ENCODE measurements around the gene LZTS3.

- no peak for TF ChIP-seq GATA2 (IDR thresholded peaks at IDR 0.05; ENCODE audit: low read depth, low read length)
- no peak for TF ChIP-seq GATA3 (IDR thresholded peaks at IDR 0.05; ENCODE audit: low read depth, low read length)
Measured at GRCh38 chr20:3175270-3175669, 1.9 kb upstream of the LZTS3 start.

Measured in SH-SY5Y (cell line).